PC-9 (cell line): ENCODE measurements around the gene ATG4B.

Experiments
- EZH2 ChIP-seq: fragments of 200-600 bp; sonication (generic); IDR thresholded peaks from 2 replicates; pipeline ENCODE4 v1.8.0; 2017; ENCODE audit warnings: antibody characterized with exemption, low read depth
- TF ChIP-seq, protein P1 (sequence below): fragments of 200-600 bp; sonication (generic); conservative IDR thresholded peaks from 2 replicates; pipeline ENCODE4 v1.6.1; 2017; ENCODE audit warnings: mixed run types, antibody characterized with exemption, mild to moderate bottlenecking, moderate library complexity

DNA sequence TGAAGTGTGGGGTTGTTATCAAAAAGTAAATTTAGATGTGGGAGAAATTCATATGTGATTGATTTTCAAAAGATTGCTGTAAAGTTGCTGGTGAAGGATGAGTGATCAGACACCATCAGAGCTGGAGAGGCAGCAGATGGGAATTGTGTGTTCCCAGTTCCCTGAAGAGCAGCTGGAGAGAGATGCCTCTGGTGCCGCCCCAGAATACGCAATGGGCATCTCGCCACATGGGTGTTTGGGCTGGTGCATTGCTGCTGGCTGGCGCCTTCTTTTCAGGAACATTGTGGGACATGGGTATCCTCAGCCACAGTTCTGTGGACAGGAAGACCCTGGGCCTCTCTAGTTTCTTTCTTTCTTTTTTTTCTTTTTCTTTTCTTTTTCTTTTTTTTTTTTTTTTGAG is 11.9 kb downstream of the ATG4B start:
- TF ChIP-seq, protein P1, sequence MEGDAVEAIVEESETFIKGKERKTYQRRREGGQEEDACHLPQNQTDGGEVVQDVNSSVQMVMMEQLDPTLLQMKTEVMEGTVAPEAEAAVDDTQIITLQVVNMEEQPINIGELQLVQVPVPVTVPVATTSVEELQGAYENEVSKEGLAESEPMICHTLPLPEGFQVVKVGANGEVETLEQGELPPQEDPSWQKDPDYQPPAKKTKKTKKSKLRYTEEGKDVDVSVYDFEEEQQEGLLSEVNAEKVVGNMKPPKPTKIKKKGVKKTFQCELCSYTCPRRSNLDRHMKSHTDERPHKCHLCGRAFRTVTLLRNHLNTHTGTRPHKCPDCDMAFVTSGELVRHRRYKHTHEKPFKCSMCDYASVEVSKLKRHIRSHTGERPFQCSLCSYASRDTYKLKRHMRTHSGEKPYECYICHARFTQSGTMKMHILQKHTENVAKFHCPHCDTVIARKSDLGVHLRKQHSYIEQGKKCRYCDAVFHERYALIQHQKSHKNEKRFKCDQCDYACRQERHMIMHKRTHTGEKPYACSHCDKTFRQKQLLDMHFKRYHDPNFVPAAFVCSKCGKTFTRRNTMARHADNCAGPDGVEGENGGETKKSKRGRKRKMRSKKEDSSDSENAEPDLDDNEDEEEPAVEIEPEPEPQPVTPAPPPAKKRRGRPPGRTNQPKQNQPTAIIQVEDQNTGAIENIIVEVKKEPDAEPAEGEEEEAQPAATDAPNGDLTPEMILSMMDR, result no peak
- no peak for TF ChIP-seq EZH2
